ENCODE measurements around the gene UGT1A8. TPM values are rescaled to one million over a fixed set of nuclear protein-coding genes. Genes with fewer than 3 reads are reported as not detected.
"Not testable (repeated sequence)": the region's sequence is repeated elsewhere in the genome, so short reads cannot be mapped to it uniquely, and the experiment has no call there.

Gene UGT1A8
- total RNA-seq, 4 donors from 2014 or later = 0.34 TPM; not detected in 3

GRCh38 chr2:233740870-233741269 lies 123.4 kb downstream of the UGT1A8 start:
- DNase-seq = no peak
- Histone ChIP-seq H3K9me3 (no peaks in the 10 kb centered on the region), H3K4me1 (no peaks in the 10 kb centered on the region), H3K36me3 (no peaks in the 10 kb centered on the region), H3K4me3 (replicated peaks in 1 of 3) (no peak overlapping the region), H3K27me3 (no peaks in the 10 kb centered on the region), H3K27ac (no peak overlapping the region)
- WGBS, 2 donors = 58 to 63% methylated on average over 2 of the region's 2 CpGs
- intact Hi-C loops (cut with DNase I) = no loop called here
- no peak for TF ChIP-seq POLR2A (IDR thresholded peaks at IDR 0.05)

DNA sequence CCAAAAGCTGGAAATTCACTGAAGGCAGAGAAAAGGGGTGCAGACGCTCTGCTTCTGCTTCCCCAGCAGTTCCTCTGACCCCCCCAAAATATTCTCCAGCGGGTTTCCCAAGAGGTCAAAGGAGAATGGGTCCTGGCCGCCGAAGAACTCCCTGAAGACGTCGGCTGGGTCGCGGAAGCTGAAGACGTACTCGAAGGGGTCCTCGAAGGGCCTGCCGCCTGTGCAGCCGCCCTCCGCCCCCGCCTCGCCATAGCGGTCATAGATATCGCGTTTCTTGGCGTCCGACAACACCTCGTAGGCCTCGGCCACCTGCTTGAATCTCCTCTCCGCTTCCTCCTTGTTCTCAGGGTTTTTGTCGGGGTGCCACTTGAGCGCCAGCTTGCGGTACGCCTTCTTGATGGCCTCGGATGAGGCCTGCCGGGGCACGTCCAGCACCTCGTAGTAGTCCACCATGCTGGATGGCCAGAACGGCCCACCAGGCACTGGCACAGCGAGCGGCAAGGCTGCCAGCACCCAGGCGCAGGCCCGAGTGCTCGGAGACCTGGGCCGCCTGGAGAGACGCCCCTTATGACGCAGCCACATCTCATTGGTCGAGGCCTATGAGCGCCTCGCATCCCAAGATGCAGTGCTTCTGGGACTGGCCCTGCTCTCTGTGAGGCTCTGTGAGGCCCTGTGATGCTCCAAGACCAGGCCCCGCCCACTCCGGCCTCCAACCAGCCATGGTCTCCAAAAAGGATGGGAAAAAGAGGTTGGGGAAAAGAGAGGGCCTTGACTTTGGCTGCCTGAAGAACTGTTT lies 126.2 kb downstream of the UGT1A8 start:
- Histone ChIP-seq H3K27me3 (no peaks in the 10 kb centered on the region), H3K4me3 (replicated peaks in 1 of 3) (no peak overlapping the region), H3K9me3 (no peaks in the 10 kb centered on the region), H3K36me3 (no peaks in the 10 kb centered on the region), H3K4me1 (no peaks in the 10 kb centered on the region), H3K27ac (no peak overlapping the region)
- 94 to 96% methylated on average over 42 of the region's 46 CpGs for WGBS, 2 donors
- TF ChIP-seq CTCF (IDR thresholded peaks at IDR 0.05) (no peak), POLR2A (IDR thresholded peaks at IDR 0.05) (no peak)
- no peak for DNase-seq
- intact Hi-C loops (cut with DNase I) = no loop called here

- intact Hi-C loops (cut with DNase I) = no loop called here
- 72 to 81% methylated on average over 5 of the region's 5 CpGs for WGBS, 2 donors
- no peaks in the 10 kb centered on the region for H3K27me3 ChIP-seq
Measured at GRCh38 chr2:233745073-233745755, 127.8 kb downstream of the UGT1A8 start.

DNA sequence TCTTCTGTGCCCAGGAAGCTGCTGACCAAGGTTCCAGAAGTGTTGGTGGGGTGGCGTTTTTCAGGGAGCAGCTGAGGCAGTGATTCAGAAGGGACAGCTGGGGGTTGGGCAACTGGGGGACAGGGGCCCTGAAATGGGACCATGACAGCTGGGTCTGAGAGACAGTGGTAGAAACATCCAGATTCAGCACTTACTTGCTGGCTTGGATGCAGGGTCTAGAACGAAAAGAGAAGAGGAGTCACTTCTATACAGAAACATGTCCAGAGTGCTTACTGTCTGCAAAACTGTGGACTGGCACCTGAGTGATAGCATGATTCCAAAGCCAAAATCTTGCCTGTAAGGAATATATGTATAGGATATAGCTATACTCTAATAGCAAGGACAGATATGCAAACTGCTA lies 128.4 kb downstream of the UGT1A8 start:
- DNase-seq; H3K27me3 ChIP-seq; H3K36me3 ChIP-seq; H3K9me3 ChIP-seq; H3K4me3 ChIP-seq (replicated peaks in 1 of 3); H3K27ac ChIP-seq; intact Hi-C loops (cut with DNase I); H3K4me1 ChIP-seq: not testable (repeated sequence)
- 62 to 74% methylated on average over 2 of the region's 2 CpGs for WGBS, 2 donors

More at GRCh38 chr2:233745073-233745755, 127.8 kb downstream of the UGT1A8 start:
- no peaks in the 10 kb centered on the region for H3K4me1 ChIP-seq
- no peak overlapping the region for H3K27ac ChIP-seq
- H3K36me3 ChIP-seq = no peaks in the 10 kb centered on the region
- no peak overlapping the region for H3K4me3 ChIP-seq (replicated peaks in 1 of 3)
- TF ChIP-seq POLR2A (IDR thresholded peaks at IDR 0.05) = no peak
- no peak for TF ChIP-seq CTCF (IDR thresholded peaks at IDR 0.05)
- DNase-seq = no peak
- no peaks in the 10 kb centered on the region for H3K9me3 ChIP-seq

GRCh38 chr2:233746475-233747282 lies 129.2 kb downstream of the UGT1A8 start:
- intact Hi-C loops (cut with DNase I) = no loop called here
- H3K27me3 ChIP-seq = no peaks in the 10 kb centered on the region
- no peaks in the 10 kb centered on the region for H3K4me1 ChIP-seq
- no peak for DNase-seq
- H3K27ac ChIP-seq = no peak overlapping the region
- WGBS, 2 donors = 76 to 77% methylated on average over 10 of the region's 10 CpGs
- TF ChIP-seq CTCF (IDR thresholded peaks at IDR 0.05) = no peak
- TF ChIP-seq POLR2A (IDR thresholded peaks at IDR 0.05) = no peak
- H3K36me3 ChIP-seq = no peaks in the 10 kb centered on the region
- no peak overlapping the region for H3K4me3 ChIP-seq (replicated peaks in 1 of 3)
- no peaks in the 10 kb centered on the region for H3K9me3 ChIP-seq

DNA sequence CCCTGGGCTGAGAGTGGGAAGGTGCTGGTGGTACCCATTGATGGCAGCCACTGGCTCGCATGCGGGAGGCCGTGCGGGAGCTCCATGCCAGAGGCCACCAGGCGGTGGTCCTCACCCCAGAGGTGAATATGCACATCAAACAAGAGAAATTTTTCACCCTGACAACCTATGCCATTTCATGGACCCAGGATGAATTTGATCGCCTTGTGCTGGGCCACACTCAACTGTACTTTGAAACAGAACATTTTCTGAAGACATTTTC lies 129.8 kb downstream of the UGT1A8 start:
- no peaks in the 10 kb centered on the region for H3K9me3 ChIP-seq
- no peaks in the 10 kb centered on the region for H3K27me3 ChIP-seq
- H3K27ac ChIP-seq = no peak overlapping the region
- TF ChIP-seq POLR2A (IDR thresholded peaks at IDR 0.05) (no peak), CTCF (IDR thresholded peaks at IDR 0.05) (no peak)
- no peak overlapping the region for H3K4me3 ChIP-seq (replicated peaks in 1 of 3)
- H3K4me1 ChIP-seq = no peaks in the 10 kb centered on the region
- H3K36me3 ChIP-seq = no peaks in the 10 kb centered on the region
- no peak for DNase-seq
- intact Hi-C loops (cut with DNase I) = no loop called here
- WGBS, 2 donors = 86 to 99% methylated on average over 5 to 6 of the region's 6 CpGs

- H3K27ac ChIP-seq; H3K4me1 ChIP-seq; H3K27me3 ChIP-seq; intact Hi-C loops (cut with DNase I); H3K36me3 ChIP-seq; H3K9me3 ChIP-seq; DNase-seq; H3K4me3 ChIP-seq (replicated peaks in 1 of 3): not testable (repeated sequence)
- 74 to 92% methylated on average over 2 of the region's 2 CpGs for WGBS, 2 donors
Measured at GRCh38 chr2:233750689-233751088, 133.3 kb downstream of the UGT1A8 start.

DNA sequence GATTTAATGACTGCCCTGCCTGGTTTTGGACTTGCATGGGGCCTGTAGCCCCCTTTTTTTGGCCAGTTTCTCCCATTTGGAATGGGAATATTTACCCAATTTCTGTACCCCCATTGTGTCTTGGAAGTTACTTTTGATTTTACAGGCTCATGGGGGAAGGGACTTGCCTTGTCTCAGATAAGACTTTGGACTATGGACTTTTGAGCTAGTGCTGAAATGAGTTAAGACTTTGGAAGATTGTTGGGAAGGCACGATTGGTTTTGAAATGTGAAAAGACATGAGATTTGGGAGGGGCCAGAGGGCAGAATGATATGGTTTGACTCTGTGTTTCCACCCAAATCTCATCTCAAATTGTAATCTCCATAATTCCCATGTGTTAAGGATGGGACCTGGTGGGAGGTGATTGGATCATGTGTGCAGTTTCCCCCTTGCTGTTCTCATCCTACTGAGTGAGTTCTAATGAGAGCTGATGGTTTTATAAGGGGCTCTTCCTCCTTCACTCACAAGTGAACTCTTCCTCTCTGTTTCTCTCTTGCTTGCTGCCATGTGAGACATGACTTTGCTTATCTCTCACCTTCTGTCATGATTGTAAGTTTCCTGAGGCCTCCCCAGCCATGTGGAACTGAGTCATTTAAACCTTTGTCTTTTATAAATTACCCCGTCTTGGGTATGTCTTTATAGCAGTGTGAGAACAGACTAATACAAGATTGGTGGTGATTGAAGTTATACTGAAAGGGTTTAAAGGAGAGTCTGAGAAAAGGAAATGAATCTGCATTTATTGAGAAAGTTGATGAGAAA lies 134.0 kb downstream of the UGT1A8 start:
- H3K36me3 ChIP-seq; intact Hi-C loops (cut with DNase I); DNase-seq: not testable (repeated sequence)

More for the DNA sequence above, 134.0 kb downstream of the UGT1A8 start:
- not testable (repeated sequence) for H3K9me3 ChIP-seq; H3K4me1 ChIP-seq; H3K27ac ChIP-seq; H3K27me3 ChIP-seq; H3K4me3 ChIP-seq (replicated peaks in 1 of 3)
- WGBS, 2 donors = 79 to 86% methylated on average over 2 of the region's 2 CpGs
